ENCODE measurements around the gene CDH8.

CDH8 gene

DNA sequence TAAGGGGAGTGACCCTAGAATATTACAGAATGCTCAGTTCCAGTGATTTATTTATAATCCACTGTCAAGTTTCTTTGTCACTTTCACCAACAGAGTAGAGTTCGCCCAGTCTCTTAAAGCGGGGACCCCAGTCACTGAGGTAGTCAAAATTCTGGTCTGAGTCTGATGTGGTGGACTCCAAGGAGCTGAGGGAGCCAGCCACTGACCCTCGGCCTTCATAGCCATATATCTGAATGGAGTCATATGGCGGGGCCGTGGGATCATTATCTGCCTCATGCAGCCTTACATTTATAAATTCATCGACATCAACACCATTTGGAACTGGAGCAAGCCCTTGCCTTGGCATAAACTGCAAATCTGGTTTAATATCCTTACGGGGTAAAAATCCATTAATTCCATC is 382.7 kb downstream of the CDH8 start:
- H3K9ac ChIP-seq = no peak overlapping the region
- no peaks in the 10 kb centered on the region for H3K36me3 ChIP-seq
- H3K4me1 ChIP-seq = no peaks in the 10 kb centered on the region
- H3K27ac ChIP-seq = no peak overlapping the region
- no peak for TF ChIP-seq Cebpa-rat (IDR thresholded peaks at IDR 0.05)
- no peaks in the 10 kb centered on the region for H4K20me1 ChIP-seq
- no peaks in the 10 kb centered on the region for H3K27me3 ChIP-seq
- H3K9me3 ChIP-seq (replicated peaks in 1 of 11) = no peaks in the 10 kb centered on the region
- no peak overlapping the region for H3K4me2 ChIP-seq
- H3K4me3 ChIP-seq = no peak overlapping the region

DNA sequence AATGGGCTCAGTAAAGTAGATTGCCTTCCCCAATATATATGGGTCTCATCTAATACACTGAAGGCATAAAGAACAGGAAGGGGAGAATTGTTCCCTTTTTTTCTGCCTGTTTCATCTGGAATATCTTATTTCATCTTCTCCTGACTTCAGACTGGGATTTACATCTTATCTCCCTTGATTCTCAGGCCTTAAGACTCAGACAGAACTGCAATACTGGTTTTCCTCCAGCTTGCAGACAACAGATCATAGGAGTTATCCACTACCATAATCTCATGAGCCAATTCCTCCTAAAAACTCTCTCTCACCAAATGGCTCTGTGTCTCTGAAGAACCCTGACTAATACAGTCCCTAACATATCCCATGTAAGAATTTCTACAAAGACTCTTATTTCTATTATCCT is 390.7 kb downstream of the CDH8 start:
- Histone ChIP-seq H4K20me1 (no peaks in the 10 kb centered on the region), H3K36me3 (no peaks in the 10 kb centered on the region), H3K4me3 (no peak overlapping the region), H3K27ac (no peak overlapping the region), H3K4me1 (no peaks in the 10 kb centered on the region), H3K4me2 (no peak overlapping the region), H3K27me3 (no peaks in the 10 kb centered on the region), H3K9me3 (replicated peaks in 1 of 11) (no peaks in the 10 kb centered on the region), H3K9ac (no peak overlapping the region)
- no peak for TF ChIP-seq Cebpa-rat (IDR thresholded peaks at IDR 0.05)

DNA sequence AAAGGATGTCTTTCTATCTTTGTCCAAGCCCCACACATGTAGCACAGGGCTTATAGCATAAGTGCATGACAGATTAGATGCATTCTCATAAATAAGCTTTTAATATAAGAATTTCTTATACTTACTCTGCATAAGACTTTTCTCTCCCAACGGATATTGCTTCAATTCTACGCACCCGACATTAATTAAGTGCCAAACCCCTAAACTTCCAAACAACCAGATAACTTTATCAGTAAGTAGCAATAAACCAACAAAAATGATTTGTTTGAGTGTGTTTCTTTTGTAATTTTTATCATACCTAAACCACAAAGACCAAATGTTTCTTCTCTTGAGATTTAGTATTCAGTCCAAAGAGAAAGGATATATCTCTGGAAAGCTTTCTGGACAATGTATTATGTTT is 391.5 kb downstream of the CDH8 start:
- Histone ChIP-seq H3K4me1 (no peaks in the 10 kb centered on the region), H3K9me3 (replicated peaks in 1 of 11) (no peaks in the 10 kb centered on the region), H3K27me3 (no peaks in the 10 kb centered on the region), H3K9ac (no peak overlapping the region), H4K20me1 (no peaks in the 10 kb centered on the region), H3K4me3 (no peak overlapping the region), H3K27ac (no peak overlapping the region), H3K4me2 (no peak overlapping the region), H3K36me3 (no peaks in the 10 kb centered on the region)
- TF ChIP-seq Cebpa-rat (IDR thresholded peaks at IDR 0.05) = no peak

DNA sequence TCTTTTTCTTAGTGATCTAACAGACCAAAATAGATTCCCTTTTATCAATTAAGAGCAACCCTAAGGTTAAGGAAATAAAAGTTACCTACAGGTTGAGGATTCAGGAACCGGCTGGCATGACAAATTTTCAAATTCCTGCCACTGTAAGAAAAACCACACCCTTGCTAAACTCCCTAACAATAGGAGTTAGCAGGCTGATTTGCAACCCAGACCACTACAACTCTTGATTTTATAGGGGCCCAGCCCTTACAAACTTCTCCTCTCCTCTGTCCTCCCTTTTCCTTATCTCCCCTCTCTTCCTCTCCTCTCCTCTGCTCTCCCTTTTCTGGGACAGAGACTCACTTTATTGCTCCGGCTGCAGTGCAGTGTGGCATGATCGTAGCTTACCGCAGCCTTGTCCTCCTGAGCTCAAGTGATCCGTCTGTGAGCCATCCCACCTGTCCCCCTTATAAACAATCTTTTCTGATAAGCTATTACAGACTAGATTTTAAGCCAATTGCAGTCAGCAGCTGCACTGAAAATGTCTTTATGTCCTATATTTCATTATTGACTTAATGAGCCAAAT is 418.9 kb downstream of the CDH8 start:
- no peaks in the 10 kb centered on the region for H3K9me3 ChIP-seq (replicated peaks in 1 of 11)
- H3K4me3 ChIP-seq = no peak overlapping the region
- H3K27ac ChIP-seq = no peak overlapping the region
- H3K27me3 ChIP-seq = no peaks in the 10 kb centered on the region
- no peaks in the 10 kb centered on the region for H4K20me1 ChIP-seq
- H3K4me2 ChIP-seq = 0 out of 22 replicates have a peak overlapping the region, but pooled peaks of 1 of the 11 experiments have one; percentile 0
- no peaks in the 10 kb centered on the region for H3K36me3 ChIP-seq
- H3K4me1 ChIP-seq = peaks cover 0 to 4% (median 0%) of the 10 kb centered on the region in 10 experiments; a peak in 1 of 20 replicates
- no peak for TF ChIP-seq Cebpa-rat (IDR thresholded peaks at IDR 0.05)
- H3K9ac ChIP-seq = no peak overlapping the region

DNA sequence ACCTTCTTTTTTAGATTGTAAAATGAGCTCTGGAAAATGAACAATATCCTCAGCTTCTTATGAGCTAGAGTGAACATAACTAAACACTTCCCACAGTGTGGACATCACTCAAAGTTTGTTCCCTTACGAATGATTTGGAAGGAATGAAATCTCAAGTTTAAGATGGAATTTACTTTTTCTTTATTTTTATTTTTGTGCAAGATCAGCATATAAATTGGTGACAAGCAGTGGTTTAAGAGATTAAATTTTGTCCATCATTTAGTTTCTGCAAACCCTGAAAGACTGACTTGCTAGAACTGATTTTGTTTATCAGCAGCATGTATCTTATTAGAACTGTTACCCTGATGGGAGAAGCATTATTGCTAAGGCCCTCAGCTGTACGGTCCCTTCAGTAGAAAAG is 420.1 kb downstream of the CDH8 start:
- H3K27me3 ChIP-seq = no peaks in the 10 kb centered on the region
- TF ChIP-seq Cebpa-rat (IDR thresholded peaks at IDR 0.05) = no peak
- no peaks in the 10 kb centered on the region for H3K36me3 ChIP-seq
- H3K9ac ChIP-seq = no peak overlapping the region
- no peaks in the 10 kb centered on the region for H3K4me1 ChIP-seq
- H3K27ac ChIP-seq = no peak overlapping the region
- H3K9me3 ChIP-seq (replicated peaks in 1 of 11) = no peaks in the 10 kb centered on the region
- no peak overlapping the region for H3K4me3 ChIP-seq
- H3K4me2 ChIP-seq = no peak overlapping the region
- no peaks in the 10 kb centered on the region for H4K20me1 ChIP-seq

DNA sequence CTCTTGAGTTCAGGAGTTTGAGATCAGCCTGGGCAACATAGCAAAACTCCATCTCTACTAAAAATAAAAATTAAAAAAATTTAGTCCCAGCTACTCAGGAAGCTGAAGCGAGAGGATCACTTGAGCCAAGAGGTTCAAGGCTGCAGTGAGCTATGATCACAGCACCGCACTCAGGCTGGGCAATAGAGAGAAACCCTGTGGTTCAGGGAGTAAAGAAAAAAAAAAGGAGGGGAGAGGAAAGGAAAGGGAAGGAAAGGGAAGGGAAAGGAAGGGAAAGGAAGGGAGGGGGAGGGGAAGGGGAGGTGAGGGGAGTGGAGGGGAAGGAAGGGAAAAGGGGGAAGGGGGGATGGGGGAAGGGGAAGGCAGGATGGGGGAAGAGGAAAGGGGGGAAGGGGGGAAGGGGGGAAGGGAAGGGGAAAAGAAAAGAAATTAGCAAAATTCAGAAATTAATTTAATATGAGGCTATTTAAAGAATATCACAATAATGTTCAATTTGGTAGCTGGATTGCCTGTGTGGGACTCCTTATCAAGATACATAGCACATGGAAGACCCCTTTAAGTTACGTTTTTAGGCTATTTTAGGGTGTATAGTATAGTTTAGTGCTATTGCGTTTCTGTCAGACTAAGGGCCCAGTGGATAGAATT is 424.3 kb downstream of the CDH8 start:
- Histone ChIP-seq H3K4me3 (no peak overlapping the region), H3K27ac (no peak overlapping the region), H3K4me1 (no peaks in the 10 kb centered on the region), H3K4me2 (no peak overlapping the region), H3K27me3 (no peaks in the 10 kb centered on the region), H3K9me3 (replicated peaks in 1 of 11) (no peaks in the 10 kb centered on the region), H4K20me1 (no peaks in the 10 kb centered on the region), H3K36me3 (no peaks in the 10 kb centered on the region), H3K9ac (no peak overlapping the region)
- no peak for TF ChIP-seq Cebpa-rat (IDR thresholded peaks at IDR 0.05)

DNA sequence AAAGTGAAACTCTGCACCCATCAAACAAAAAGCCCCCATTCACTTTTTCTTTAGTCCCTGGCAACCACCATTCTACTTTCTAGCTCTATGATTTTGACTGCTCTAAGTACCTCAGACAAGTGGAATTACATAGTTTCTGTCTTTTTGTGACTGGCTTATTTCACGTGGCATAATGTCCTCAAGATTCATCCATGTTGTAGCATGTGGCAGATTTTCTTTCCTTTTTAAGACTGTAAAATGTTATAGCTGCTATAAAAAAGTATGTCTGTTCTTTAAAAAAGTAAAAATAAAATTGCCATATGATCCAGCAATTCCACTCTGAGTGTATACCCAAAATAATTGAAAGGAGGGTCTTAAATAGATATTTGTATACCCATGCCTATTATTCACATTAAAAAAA is 429.7 kb downstream of the CDH8 start:
- Histone ChIP-seq H3K4me3 (no peak overlapping the region), H3K4me1 (no peaks in the 10 kb centered on the region), H3K36me3 (no peaks in the 10 kb centered on the region), H3K27ac (no peak overlapping the region), H3K4me2 (no peak overlapping the region), H3K9ac (no peak overlapping the region), H4K20me1 (no peaks in the 10 kb centered on the region), H3K9me3 (replicated peaks in 1 of 11) (peaks cover 0 to 4% (median 0%) of the 10 kb centered on the region in 11 experiments; a peak in 2 of 22 replicates), H3K27me3 (no peaks in the 10 kb centered on the region)
- TF ChIP-seq Cebpa-rat (IDR thresholded peaks at IDR 0.05) = no peak

All from BLaER1 treated with 17β-estradiol and CSF1 and Interleukin-3, amounts not matched to agents 10 nM and 100 nM (cell line).